ENCODE data around the gene AUH. TPM values are rescaled to one million over a fixed set of nuclear protein-coding genes. Genes with fewer than 3 reads are reported as not detected.
A peak's percentile ranks its signal among the peaks of the same experiment; 100 is the strongest.

The AUH gene
- total RNA-seq, 1 experiment from 2014 or later, result 29.0 TPM

DNA sequence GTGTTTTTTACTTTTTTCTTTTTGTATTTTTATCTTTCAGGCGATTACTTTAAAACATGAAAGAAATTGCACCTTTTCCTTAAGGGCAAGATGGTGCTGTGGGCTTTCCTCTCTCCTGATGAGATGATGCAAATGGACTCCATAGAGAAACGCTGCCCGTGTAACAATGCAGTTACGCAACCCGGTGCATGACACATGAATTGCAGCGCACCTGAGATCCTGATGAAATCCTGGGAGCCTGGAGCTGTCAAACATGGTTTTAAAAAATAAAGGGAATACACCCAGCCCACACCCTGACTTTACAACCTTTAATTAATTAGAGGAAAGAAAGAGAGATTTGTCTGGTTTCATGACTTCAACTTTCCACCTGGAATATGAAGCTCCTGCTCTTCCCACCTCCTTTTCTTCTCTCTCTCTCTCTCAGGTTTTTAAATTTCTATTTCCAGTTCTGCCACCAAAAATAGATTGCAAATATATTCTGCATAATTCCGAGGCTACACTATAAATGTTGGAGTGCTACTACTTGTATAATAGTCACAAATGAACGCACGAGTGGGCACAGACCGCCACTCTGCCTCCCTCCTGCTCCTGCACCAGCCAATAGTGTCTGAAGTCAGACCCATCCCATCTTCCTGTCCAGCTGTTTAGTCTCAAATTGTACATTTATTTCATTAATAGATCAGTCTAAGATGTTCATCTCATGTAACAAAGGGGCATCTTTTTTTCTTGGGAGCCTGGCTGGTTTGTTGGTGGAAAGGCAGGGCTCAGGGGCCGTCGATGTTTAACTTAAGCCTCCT is 179.1 kb downstream of the AUH start (continued):
- TF ChIP-seq, protein P1, sequence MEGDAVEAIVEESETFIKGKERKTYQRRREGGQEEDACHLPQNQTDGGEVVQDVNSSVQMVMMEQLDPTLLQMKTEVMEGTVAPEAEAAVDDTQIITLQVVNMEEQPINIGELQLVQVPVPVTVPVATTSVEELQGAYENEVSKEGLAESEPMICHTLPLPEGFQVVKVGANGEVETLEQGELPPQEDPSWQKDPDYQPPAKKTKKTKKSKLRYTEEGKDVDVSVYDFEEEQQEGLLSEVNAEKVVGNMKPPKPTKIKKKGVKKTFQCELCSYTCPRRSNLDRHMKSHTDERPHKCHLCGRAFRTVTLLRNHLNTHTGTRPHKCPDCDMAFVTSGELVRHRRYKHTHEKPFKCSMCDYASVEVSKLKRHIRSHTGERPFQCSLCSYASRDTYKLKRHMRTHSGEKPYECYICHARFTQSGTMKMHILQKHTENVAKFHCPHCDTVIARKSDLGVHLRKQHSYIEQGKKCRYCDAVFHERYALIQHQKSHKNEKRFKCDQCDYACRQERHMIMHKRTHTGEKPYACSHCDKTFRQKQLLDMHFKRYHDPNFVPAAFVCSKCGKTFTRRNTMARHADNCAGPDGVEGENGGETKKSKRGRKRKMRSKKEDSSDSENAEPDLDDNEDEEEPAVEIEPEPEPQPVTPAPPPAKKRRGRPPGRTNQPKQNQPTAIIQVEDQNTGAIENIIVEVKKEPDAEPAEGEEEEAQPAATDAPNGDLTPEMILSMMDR (IDR thresholded peaks at IDR 0.05 in 2 of 3, conservative IDR thresholded peaks at IDR 0.05 in 1 of 3; ENCODE audit: borderline replicate concordance in 1 of 3, insufficient read depth in 1 of 3, low read depth in 2 of 3, low read length in 2 of 3), result peak in 1 of 3 experiments; percentile 13; a peak in 1 of 6 replicates
- TF ChIP-seq EGR1 (IDR thresholded peaks at IDR 0.05; ENCODE audit: low read depth) (no peak), EZH2phosphoT487 (IDR thresholded peaks at IDR 0.05; ENCODE audit: borderline replicate concordance) (no peak)

DNA sequence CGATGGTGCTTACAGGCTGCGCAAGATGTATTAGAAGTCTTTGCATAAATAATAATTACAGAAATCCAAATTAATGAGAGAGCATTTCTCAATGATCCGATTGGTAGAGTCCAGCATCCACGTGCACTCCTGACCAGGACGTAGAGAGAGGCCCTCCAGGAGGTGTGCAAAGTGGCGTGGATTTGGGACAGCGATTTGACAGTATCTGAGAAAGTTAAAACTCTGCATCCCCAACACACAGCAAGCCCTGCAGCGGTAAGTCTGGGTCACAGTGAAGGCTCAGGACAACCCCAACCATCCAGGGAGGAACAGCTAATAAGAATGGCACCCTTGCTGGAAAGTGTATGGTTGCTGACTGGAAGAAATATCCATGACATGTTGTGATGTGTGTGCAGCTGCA is 180.2 kb downstream of the AUH start:
- no peaks in the 10 kb centered on the region for H3K27me3 ChIP-seq (ENCODE audit: insufficient read depth, low read length)
- no peaks in the 10 kb centered on the region for H3K36me3 ChIP-seq (ENCODE audit: control insufficient read depth in 1 of 2, insufficient read depth in 2 of 2, low read length in 2 of 2)
- CTCF ChIA-PET, result interaction anchor here (1.3 kb wide), 1 partner anchor 11 kb away, joined by 3 read pairs; no protein-coding TSS in a partner anchor
- H3K9me2 ChIP-seq (ENCODE audit: insufficient read depth), result no peaks in the 10 kb centered on the region
- H3K4me1 ChIP-seq (ENCODE audit: control insufficient read depth in 1 of 2, insufficient read depth in 2 of 2, low read length in 2 of 2), result peaks cover 10 to 32% of the 10 kb centered on the region in 2 experiments
- H3K9ac ChIP-seq (ENCODE audit: low read length), result no peak overlapping the region
- H3K79me2 ChIP-seq (ENCODE audit: insufficient read depth, low read length), result no peaks in the 10 kb centered on the region
- ATAC-seq (no peak), DNase-seq (ENCODE audit: low read depth, low spot score) (no peak)
- H3K27ac ChIP-seq (ENCODE audit: low read depth, low read length), result no peak overlapping the region
- no peak overlapping the region for H3K4me2 ChIP-seq (ENCODE audit: low read length)
- RAD21 ChIA-PET (ENCODE audit: low non-redundant PET in 1 of 2, low total read pairs in 2 of 2, uncharacterized antibody in 2 of 2, unreplicated experiment in 2 of 2), result no interaction called here
- intact Hi-C loops (cut with micrococcal nuclease), result no loop called here
- no peak overlapping the region for H3K4me3 ChIP-seq (replicated peaks in 1 of 2; ENCODE audit: low read depth in 1 of 2, low read length in 2 of 2)
- POLR2A ChIA-PET, result no interaction called here
- no TSS peak for BruUV-seq (replicated peaks)
- H2AFZ ChIP-seq (ENCODE audit: low read depth, low read length, poor library complexity, severe bottlenecking), result no peak overlapping the region
- no peaks in the 10 kb centered on the region for H4K20me1 ChIP-seq (ENCODE audit: insufficient read depth)
- no peaks in the 10 kb centered on the region for H3K9me3 ChIP-seq (ENCODE audit: control insufficient read depth in 1 of 2, insufficient read depth in 1 of 2, low read depth in 1 of 2, low read length in 2 of 2)
- no peak for TF ChIP-seq EGR1 (IDR thresholded peaks at IDR 0.05; ENCODE audit: low read depth)
- TF ChIP-seq, protein P1 (IDR thresholded peaks at IDR 0.05 in 2 of 3, conservative IDR thresholded peaks at IDR 0.05 in 1 of 3; ENCODE audit: borderline replicate concordance in 1 of 3, insufficient read depth in 1 of 3, low read depth in 2 of 3, low read length in 2 of 3), result no peak
- TF ChIP-seq, protein P2, sequence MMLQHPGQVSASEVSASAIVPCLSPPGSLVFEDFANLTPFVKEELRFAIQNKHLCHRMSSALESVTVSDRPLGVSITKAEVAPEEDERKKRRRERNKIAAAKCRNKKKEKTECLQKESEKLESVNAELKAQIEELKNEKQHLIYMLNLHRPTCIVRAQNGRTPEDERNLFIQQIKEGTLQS (IDR thresholded peaks at IDR 0.05), result no peak
- no peak for TF ChIP-seq YY1 (IDR thresholded peaks at IDR 0.05; ENCODE audit: extremely low read depth, insufficient replicate concordance, low read depth, low read length)
- no peak for TF ChIP-seq EZH2 (IDR thresholded peaks at IDR 0.05)
- TF ChIP-seq RAD21 (IDR thresholded peaks at IDR 0.05; ENCODE audit: low read depth), result no peak
- TF ChIP-seq SP1 (IDR thresholded peaks at IDR 0.05; ENCODE audit: low read depth), result no peak
- no peak for TF ChIP-seq ELF1 (IDR thresholded peaks at IDR 0.05; ENCODE audit: borderline replicate concordance, low read depth)
- TF ChIP-seq SRF (IDR thresholded peaks at IDR 0.05; ENCODE audit: low read depth), result no peak

All from HCT116 (cell line).